Right ventricle myocardium superior (tissue), 1 donor: ENCODE results near the gene NFIC. TPM values are rescaled to one million over a fixed set of nuclear protein-coding genes. Genes with fewer than 3 reads are reported as not detected.
"Not testable (repeated sequence)": the region's sequence is repeated elsewhere in the genome, so short reads cannot be mapped to it uniquely, and the experiment has no call there.

Experiments
- ATAC-seq: fragments of 200-7000 bp; cut with Tn5 transposase; one replicate; pipeline ENCODE4 v1.9.1; 2020; ENCODE audit warnings: mild to moderate bottlenecking; ENCODE audit not compliant: poor library complexity
- DNase-seq: peaks from one replicate; pipeline ENCODE4 v3.0.0-alpha.2; 2020
- intact Hi-C: fragments of 100-400 bp; cut with DNase I; formaldehyde crosslinking; loops from one replicate; pipeline ENCODE4 v1.11.2; 2022
- total RNA-seq: library from RNA; stranded (reverse); fragmentation: NEBNext Ultra II Directional; extraction: Animal tissue kit (Norgen Biotek cat#: 25700); gene quantifications from one replicate; pipeline ENCODE4 v1.2.1, GENCODE V29; 2021
- donor health status: DM: no; HTN: yes; CAD: no; lungs with severe emphysema.

The NFIC gene
- total RNA-seq, 1 donor from 2014 or later: 153 TPM

GRCh38 chr19:3367628-3368440 lies 1.5 kb downstream of the NFIC start:
- DNase-seq (no peak), ATAC-seq (no peak)
- intact Hi-C loops: loop anchor here (5.0 to 10.0 kb wide), 2 partner anchors 34 to 57 kb away; no protein-coding TSS in a partner anchor

- ATAC-seq (no peak), DNase-seq (no peak)
- intact Hi-C loops: loop anchor here (5.0 to 10.0 kb wide), 2 partner anchors 34 to 56 kb away; no protein-coding TSS in a partner anchor
These were observed 2.0 kb downstream of the NFIC start for GRCh38 chr19:3368441-3368795.

DNA sequence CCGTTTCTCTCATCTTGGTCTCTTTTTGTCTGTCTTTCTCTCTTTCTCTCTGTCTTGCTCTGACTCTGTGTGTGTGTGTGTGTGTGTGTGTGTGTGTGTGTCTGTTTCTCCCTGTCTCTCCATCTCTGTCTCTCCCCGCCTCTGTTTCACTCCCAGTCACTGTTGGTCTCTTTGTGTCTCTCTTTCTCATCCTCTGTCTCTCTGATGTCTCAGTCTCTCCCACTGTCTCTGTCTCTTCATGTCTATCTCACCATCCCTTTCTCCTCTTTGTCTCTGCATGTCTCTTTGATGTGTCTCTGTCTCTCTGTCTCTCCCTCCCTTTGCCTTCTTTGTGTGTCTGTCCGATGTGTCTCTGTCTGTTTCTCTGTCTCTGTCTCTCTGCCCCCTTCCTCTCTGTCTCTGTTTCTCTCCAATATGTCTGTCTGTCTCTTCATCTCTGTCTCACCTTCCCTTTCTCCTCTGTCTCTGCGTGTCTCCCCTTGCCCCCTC lies 2.5 kb downstream of the NFIC start:
- intact Hi-C loops: loop anchor here (5.0 to 10.0 kb wide), 2 partner anchors 33 to 56 kb away; no protein-coding TSS in a partner anchor
- ATAC-seq: no peak
- no peak for DNase-seq

GRCh38 chr19:3369337-3370213 lies 3.2 kb downstream of the NFIC start:
- ATAC-seq: peak; percentile 38
- DNase-seq: peak; percentile 80

DNA sequence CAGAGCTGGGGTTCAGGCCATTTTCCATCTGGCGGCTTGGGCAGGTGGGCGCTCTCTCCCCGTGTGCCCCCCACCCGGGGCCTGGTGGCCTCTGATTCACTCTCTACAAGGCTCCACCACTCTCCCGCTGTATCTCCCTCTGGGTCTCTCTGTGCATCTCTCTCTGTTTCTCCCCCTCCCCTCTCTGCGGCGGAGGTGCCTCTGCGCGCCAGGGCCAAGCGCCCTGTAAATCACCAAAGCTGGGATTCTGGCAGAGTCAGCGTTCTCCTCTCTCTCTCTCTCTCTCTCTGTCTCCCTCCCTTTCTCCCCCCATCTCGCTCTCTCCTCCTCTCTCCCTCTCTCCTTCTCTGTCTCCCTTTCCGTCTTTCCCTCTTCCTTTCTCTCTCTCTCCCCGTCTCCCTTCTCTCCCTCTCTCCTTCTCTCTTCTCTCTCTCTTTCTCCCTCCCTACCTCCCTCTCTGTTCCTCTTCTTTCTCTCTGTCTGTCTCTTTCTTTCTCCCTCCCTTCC lies 3.9 kb downstream of the NFIC start:
- DNase-seq: no peak
- intact Hi-C loops: no loop called here
- ATAC-seq: no peak

More at GRCh38 chr19:3369337-3370213, 3.2 kb downstream of the NFIC start:
- intact Hi-C loops: loop anchor here (5.0 to 10.0 kb wide), 2 partner anchors 33 to 55 kb away; no protein-coding TSS in a partner anchor

GRCh38 chr19:3370728-3371591 lies 4.6 kb downstream of the NFIC start:
- intact Hi-C loops: no loop called here
- DNase-seq: no peak
- ATAC-seq: no peak

- DNase-seq (no peak), ATAC-seq (no peak)
- intact Hi-C loops: no loop called here
These were observed 6.0 kb downstream of the NFIC start for GRCh38 chr19:3372413-3372812.

DNA sequence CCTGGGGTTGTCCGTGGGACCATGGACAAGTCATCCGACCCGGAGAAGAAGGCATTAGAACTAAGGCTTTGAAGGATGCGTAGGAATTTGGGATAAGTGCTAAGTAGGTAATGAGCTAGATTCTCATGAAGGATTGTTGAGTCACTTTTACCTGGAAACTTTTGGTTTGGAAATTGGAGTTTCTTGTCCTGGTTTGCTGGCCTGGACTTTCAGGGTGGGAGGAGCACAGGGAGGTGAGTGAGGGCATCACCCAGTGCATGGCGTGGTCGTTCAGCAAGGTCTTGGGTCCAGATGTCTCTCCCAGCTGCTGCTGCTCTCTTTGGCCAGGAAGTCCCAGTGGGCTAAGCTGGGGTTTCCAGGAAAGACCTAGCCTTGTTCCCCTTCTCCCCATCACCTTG lies 7.6 kb downstream of the NFIC start:
- intact Hi-C loops: no loop called here

DNA sequence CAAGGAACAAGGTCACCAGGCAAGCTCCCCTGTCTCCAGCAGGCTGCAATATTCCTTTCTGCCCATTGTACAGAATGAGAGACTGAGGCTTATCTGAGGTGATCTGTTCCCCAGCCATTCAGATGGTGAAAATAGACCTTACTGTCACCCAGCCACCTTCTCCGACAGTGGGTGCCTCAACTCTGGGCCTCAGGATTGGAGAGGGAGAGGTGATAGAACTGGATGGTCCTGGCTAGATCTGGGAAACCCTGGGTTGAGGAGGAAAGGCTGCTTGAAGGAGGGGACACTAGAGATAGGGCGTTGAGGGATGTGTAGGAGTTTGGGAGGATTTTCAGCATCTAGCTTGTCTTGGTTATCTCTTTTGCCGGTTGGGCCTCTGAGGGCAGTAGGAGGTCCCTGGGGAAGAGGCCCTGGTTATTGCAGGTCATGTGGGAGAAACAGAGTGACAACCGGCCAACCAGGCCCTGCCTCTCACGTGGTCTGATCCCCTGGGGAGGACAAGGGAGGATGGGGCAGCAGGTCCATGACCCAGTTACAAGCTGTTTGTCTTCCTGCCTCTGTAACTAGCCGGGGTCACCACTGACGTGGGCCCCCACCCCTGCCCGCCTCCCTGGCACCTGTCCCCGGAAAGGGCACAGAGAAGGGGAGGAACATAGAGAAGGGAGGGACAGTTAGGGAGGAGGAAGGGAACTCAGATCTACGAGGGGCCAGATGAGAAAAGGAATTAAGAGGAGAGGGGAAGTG lies 8.2 kb downstream of the NFIC start:
- ATAC-seq (peak; percentile 55), DNase-seq (peak; percentile 80)
- intact Hi-C loops: no loop called here

More for the DNA sequence above, 7.6 kb downstream of the NFIC start:
- ATAC-seq (no peak), DNase-seq (no peak)

DNA sequence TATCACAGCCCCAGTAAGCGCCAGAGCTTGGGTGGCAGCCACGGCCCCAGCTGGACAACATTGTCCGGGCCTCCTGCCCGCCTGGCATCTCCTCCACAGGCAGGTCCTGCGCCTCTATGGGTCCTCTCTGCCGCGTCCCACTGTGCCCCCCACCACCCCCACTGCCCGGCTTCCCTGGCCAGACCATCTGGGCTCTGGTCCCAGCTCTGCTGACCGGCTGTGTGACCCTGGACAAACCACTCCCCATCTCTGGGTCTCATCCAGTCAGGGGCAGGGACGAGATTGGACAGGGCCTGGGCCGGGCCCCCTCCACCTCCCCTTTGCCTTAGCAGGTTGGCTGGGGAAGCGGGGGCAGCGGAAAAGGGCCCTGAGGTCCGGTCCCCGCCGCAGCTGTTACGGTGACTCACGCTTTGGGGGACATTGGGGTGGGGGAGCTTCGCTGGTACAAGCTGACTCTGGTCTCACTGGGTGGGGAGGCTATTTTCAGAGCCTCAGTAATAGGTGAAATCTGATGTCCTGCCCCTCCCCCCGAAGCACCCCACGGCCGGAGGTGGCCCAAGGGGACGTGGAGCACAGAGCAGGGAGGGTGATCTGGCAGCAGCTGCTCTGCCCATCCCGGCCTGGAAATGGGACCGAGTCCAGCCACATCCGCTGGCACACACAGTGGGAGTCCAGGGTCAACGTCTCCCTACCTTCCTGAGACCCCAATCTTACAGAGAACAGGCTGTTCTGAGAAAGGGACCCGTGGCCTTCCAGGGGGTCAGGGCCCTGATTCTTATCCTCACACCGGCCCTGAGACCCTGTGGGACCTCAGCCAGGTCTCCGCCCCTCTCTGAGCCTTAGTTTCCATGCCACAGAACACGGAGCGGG lies 9.1 kb downstream of the NFIC start:
- DNase-seq (peak; percentile 91), ATAC-seq (peak; percentile 81)
- intact Hi-C loops: no loop called here

GRCh38 chr19:3376091-3376455 lies 9.7 kb downstream of the NFIC start:
- intact Hi-C loops, ATAC-seq, DNase-seq: not testable (repeated sequence)

- ATAC-seq: no peak
- intact Hi-C loops: no loop called here
- no peak for DNase-seq
These were observed 12.2 kb downstream of the NFIC start for GRCh38 chr19:3378352-3379150.

DNA sequence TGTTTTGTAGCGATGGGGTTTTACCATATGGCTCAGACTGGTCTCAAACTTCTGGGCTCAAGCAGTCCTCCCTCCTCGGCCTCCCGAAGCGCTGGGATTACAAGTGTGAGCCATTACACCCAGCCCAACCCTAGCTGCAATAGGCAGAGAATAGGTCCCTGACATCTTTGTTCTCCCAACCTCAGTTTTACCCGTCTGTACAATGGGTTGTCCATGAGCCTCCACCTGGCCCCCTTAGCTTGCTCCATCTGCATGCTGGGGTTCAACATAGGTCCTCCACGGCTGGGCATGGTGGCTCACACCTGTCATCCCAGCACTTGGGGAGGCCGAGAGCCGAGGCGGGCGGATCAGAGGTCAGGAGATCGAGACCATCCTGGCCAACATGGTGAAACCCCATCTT lies 14.4 kb downstream of the NFIC start:
- ATAC-seq: no peak
- no peak for DNase-seq
- intact Hi-C loops: no loop called here

DNA sequence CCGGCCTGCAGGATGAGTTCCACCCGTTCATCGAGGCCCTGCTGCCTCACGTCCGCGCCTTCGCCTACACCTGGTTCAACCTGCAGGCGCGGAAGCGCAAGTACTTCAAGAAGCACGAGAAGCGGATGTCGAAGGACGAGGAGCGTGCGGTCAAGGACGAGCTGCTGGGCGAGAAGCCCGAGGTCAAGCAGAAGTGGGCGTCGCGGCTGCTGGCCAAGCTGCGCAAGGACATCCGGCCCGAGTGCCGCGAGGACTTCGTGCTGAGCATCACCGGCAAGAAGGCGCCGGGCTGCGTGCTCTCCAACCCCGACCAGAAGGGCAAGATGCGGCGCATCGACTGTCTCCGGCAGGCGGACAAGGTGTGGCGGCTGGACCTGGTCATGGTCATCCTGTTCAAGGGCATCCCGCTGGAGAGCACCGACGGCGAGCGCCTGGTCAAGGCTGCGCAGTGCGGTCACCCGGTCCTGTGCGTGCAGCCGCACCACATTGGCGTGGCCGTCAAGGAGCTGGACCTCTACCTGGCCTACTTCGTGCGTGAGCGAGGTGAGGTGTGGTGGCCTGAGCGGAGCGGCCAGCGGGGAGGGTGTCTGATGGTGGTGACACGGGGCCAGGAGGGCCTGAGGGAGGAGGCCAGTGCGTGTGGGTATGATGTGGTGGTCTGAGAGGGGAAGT lies 15.5 kb downstream of the NFIC start:
- ATAC-seq: no peak
- no peak for DNase-seq
- intact Hi-C loops: no loop called here

DNA sequence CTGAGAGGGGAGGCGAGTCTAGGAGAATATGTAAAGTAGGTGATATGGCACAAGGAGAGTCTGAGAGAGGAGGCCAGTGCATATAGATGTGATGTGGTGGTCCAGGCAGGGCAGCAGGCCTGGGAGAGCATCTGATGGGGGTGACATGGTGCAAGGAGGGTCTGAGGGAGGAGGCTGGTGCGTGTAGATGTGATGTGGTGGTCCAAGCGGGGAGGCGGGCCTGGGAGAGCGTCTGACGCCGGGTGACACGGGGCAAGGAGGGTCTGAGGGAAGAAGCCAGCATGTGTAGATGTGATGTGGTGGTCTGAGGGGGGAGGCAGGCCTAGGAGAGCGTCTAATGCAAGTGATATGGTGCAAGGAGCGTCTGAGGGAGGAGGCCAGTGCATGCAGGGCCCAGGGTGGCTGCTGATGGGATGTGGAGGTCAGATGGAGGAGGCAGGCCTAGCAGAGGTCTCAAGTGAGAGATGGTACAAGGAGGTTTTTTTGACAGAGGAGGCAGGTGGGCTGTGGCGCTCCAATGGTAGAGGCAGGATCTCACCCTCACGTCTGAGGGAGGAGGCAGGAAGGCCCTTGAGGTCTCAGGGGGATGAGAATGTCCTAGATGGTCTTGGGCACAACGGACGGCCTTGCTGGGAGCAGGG lies 16.2 kb downstream of the NFIC start:
- ATAC-seq: no peak
- intact Hi-C loops: no loop called here

More for the DNA sequence above, 16.2 kb downstream of the NFIC start:
- DNase-seq: no peak
